ENCODE measurements around the gene JARID2.
A peak's percentile ranks its signal among the peaks of the same experiment; 100 is the strongest.

The JARID2 gene

DNA sequence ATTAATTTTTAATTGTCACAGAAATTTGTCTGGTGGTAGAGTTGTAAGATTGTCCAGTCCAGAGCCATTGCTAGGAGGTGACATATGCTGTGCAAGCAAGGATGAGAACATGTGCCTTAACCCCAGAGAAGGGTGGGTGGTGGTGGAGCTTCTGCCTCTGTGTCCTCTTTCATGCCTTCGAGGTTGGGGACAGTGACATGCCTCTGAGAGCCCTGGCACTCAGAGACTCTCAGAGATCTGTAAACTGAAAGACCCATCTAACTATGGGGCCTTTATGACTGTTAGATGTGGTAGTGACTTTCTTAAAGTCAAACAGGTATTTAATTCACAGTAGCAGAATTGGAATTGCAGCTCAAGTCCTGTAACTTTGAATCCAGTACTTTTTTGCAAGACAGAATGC lies 132.4 kb downstream of the JARID2 start:
- no peak for DNase-seq (ENCODE audit: low read depth)
- Histone ChIP-seq H3K36me3 (ENCODE audit: control insufficient read depth, insufficient read depth, low read length, severe bottlenecking) (no peaks in the 10 kb centered on the region), H3K9ac (ENCODE audit: low read length) (no peak overlapping the region), H3K27me3 (replicated peaks; ENCODE audit: control insufficient read depth, insufficient read depth, low read length) (no peaks in the 10 kb centered on the region), H3K4me1 (ENCODE audit: control insufficient read depth, insufficient read depth, low read length) (peaks cover 10% of the 10 kb centered on the region), H3K9me3 (ENCODE audit: control insufficient read depth, low read length) (no peaks in the 10 kb centered on the region), H3K4me3 (ENCODE audit: low read length) (no peak overlapping the region)

DNA sequence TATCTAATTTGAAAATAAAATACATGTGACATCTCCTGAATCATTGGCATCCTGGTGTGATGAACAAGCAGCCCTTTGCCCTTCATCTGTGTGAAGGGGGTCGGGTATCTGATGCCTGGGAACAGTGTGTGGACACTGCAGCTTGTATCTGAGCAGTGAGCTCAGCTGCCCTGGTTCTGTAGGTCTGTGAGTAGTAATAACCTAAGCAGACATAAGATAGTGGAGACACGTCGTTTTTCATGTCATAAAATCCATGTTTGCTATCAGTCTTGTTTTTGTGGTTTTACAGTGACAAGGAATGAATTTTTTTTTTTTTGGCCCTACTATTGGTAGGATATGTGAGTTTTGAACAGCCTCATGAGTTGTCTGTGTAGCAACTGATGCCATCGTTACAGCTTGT lies 133.0 kb downstream of the JARID2 start:
- DNase-seq (ENCODE audit: low read depth) = no peak
- H3K9me3 ChIP-seq (ENCODE audit: control insufficient read depth, low read length) = no peaks in the 10 kb centered on the region
- peaks cover 10% of the 10 kb centered on the region for H3K4me1 ChIP-seq (ENCODE audit: control insufficient read depth, insufficient read depth, low read length)
- H3K27me3 ChIP-seq (replicated peaks; ENCODE audit: control insufficient read depth, insufficient read depth, low read length) = no peaks in the 10 kb centered on the region
- no peak overlapping the region for H3K4me3 ChIP-seq (ENCODE audit: low read length)
- no peak overlapping the region for H3K9ac ChIP-seq (ENCODE audit: low read length)
- H3K36me3 ChIP-seq (ENCODE audit: control insufficient read depth, insufficient read depth, low read length, severe bottlenecking) = no peaks in the 10 kb centered on the region

DNA sequence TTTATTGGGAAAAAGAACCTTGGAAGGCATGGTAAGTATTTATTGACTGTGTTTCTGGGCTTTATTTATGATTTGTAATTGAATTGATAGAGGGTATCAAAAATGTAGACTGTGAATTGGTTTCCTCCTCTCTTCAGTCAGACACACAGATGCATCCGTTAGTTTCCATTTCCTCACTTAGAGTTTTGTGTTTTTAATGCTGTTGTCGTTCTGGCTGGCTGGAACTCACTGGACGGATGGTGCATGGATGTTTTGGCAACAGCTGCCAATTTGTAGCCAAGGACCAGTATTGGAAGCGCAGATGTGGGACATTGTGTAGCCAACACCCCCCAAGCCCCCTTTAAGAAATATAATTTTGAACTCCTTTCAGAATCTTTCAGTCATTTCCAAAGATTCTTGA lies 134.5 kb downstream of the JARID2 start:
- no peak for DNase-seq (ENCODE audit: low read depth)
- Histone ChIP-seq H3K27me3 (replicated peaks; ENCODE audit: control insufficient read depth, insufficient read depth, low read length) (no peaks in the 10 kb centered on the region), H3K9ac (ENCODE audit: low read length) (no peak overlapping the region), H3K4me3 (ENCODE audit: low read length) (no peak overlapping the region), H3K4me1 (ENCODE audit: control insufficient read depth, insufficient read depth, low read length) (peaks cover 10% of the 10 kb centered on the region), H3K9me3 (ENCODE audit: control insufficient read depth, low read length) (no peaks in the 10 kb centered on the region), H3K36me3 (ENCODE audit: control insufficient read depth, insufficient read depth, low read length, severe bottlenecking) (no peaks in the 10 kb centered on the region)

DNA sequence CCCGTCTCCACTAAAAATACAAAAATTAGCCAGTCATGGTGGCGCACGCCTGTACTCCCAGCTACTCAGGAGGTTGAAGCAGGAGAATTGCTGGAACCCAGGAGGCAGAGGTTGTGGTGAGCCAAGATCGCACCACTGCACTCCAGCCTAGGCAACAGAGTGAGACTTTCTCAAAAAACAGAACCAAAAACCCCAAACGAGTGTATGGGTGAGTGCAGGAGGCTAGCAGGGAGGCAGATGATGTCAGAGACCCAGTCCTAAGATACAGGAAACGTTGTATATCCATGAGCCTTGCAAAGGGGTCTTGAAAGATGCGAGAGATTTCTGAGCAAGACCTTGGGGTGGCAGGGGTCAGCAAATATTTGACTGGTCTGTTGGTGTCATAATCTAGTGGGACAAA lies 136.2 kb downstream of the JARID2 start:
- no peak overlapping the region for H3K4me3 ChIP-seq (ENCODE audit: low read length)

DNA sequence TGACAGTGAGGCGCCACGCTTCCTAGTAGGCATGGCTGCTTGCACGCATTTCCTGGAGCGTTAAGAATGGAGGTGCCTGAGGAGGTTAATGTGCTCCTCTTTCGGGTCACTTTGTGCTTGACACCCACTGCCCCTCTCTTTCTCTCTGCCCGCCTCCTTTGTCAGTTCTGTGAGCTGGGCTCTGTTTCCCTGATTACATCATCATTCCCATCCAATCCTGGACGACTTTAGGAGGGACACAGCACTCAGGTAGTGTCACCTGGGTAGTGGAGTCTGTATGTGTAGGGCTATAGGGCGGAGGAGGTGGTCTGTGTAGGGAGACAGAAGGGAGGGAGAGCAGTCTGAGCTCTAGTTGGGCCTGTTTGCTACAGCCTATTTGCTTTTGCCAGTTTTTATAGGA lies 136.8 kb downstream of the JARID2 start:
- DNase-seq (ENCODE audit: low read depth) = no peak
- Histone ChIP-seq H3K4me1 (ENCODE audit: control insufficient read depth, insufficient read depth, low read length) (peaks cover 8% of the 10 kb centered on the region), H3K9ac (ENCODE audit: low read length) (no peak overlapping the region), H3K27me3 (replicated peaks; ENCODE audit: control insufficient read depth, insufficient read depth, low read length) (no peaks in the 10 kb centered on the region), H3K4me3 (ENCODE audit: low read length) (no peak overlapping the region), H3K36me3 (ENCODE audit: control insufficient read depth, insufficient read depth, low read length, severe bottlenecking) (no peaks in the 10 kb centered on the region), H3K9me3 (ENCODE audit: control insufficient read depth, low read length) (no peaks in the 10 kb centered on the region)

More for the DNA sequence above, 136.2 kb downstream of the JARID2 start:
- H3K9me3 ChIP-seq (ENCODE audit: control insufficient read depth, low read length) = no peaks in the 10 kb centered on the region
- no peak overlapping the region for H3K9ac ChIP-seq (ENCODE audit: low read length)
- no peaks in the 10 kb centered on the region for H3K27me3 ChIP-seq (replicated peaks; ENCODE audit: control insufficient read depth, insufficient read depth, low read length)
- peaks cover 2% of the 10 kb centered on the region for H3K4me1 ChIP-seq (ENCODE audit: control insufficient read depth, insufficient read depth, low read length)
- DNase-seq (ENCODE audit: low read depth) = no peak
- no peaks in the 10 kb centered on the region for H3K36me3 ChIP-seq (ENCODE audit: control insufficient read depth, insufficient read depth, low read length, severe bottlenecking)

DNA sequence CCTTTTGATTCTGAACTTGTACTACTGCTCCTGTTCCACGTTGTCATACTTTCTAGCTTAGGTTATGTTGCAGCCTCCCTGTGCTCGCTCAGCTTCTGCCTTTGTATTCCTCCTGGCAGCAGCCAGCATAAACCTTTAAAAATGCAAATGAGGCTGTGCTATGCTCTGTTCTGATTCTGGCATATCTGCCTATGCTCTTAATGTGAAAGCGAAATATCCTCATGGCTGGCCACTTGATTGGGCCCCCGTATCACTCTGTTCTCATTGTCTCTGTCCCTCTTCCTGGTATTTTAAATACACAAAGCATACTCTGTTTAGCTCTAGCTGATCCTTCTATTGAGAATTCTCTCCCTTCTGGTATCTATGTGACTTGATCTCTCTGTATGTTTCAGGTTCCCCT lies 139.0 kb downstream of the JARID2 start:
- DNase-seq (ENCODE audit: low read depth) = no peak
- Histone ChIP-seq H3K36me3 (ENCODE audit: control insufficient read depth, insufficient read depth, low read length, severe bottlenecking) (no peaks in the 10 kb centered on the region), H3K4me3 (ENCODE audit: low read length) (no peak overlapping the region), H3K9me3 (ENCODE audit: control insufficient read depth, low read length) (no peaks in the 10 kb centered on the region), H3K27me3 (replicated peaks; ENCODE audit: control insufficient read depth, insufficient read depth, low read length) (no peaks in the 10 kb centered on the region), H3K4me1 (ENCODE audit: control insufficient read depth, insufficient read depth, low read length) (peaks cover 21% of the 10 kb centered on the region), H3K9ac (ENCODE audit: low read length) (no peak overlapping the region)

DNA sequence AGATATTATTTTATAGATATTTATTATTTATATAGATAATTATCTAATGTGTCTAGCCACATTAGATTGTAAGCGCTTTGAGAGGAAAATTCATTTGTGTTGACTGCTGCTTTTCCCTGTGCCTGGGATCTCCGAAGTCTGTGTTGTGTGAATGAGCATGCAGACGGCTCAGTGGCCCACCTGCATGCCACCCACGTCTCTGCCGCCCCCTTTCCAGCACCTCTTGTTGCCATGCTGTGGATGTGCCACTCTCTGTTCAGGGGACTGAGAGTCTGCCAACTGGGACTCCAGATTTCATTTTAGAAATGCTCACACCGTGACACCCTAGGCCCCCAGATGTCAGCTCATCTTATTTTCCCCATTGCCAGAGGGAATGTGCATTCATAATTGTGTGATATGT lies 139.7 kb downstream of the JARID2 start:
- peaks cover 27% of the 10 kb centered on the region for H3K4me1 ChIP-seq (ENCODE audit: control insufficient read depth, insufficient read depth, low read length)

DNA sequence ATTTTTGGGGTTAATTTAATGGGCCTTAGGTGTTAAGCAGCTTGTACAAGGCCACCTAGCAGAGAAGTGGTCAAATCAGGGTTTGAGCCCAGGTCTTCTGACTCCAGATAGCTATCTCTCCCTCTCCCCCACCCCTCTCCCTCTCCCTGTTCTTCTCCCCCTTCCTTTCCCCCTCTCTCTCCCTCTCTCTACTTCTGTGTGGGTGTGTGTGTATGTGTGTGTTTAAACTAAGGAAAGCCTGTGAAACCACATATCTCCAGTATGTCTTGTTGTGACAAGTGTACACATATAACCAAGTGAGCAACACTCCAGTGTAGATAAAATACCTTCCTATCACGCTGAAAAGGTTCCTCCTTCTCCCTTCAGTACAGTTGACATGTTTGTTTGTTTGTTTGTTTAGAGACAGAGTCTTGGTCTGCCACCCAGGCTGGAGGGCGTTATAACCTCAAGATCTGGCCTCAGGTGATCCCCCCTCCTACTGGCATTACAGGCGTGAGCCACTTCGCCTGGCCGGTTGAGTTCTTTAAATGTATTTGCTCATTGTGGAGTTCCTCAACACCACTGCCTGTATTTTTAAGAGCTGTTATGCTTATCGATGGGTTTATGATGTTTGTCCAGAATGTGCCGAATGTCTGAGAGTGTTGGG lies 140.4 kb downstream of the JARID2 start:
- H3K4me1 ChIP-seq (ENCODE audit: control insufficient read depth, insufficient read depth, low read length) = peaks cover 34% of the 10 kb centered on the region
- no peak overlapping the region for H3K4me3 ChIP-seq (ENCODE audit: low read length)
- no peaks in the 10 kb centered on the region for H3K27me3 ChIP-seq (replicated peaks; ENCODE audit: control insufficient read depth, insufficient read depth, low read length)
- no peaks in the 10 kb centered on the region for H3K9me3 ChIP-seq (ENCODE audit: control insufficient read depth, low read length)
- DNase-seq (ENCODE audit: low read depth) = no peak
- H3K9ac ChIP-seq (ENCODE audit: low read length) = no peak overlapping the region
- H3K36me3 ChIP-seq (ENCODE audit: control insufficient read depth, insufficient read depth, low read length, severe bottlenecking) = no peaks in the 10 kb centered on the region

More for the DNA sequence above, 139.7 kb downstream of the JARID2 start:
- Histone ChIP-seq H3K4me3 (ENCODE audit: low read length) (no peak overlapping the region), H3K9ac (ENCODE audit: low read length) (no peak overlapping the region), H3K27me3 (replicated peaks; ENCODE audit: control insufficient read depth, insufficient read depth, low read length) (no peaks in the 10 kb centered on the region), H3K36me3 (ENCODE audit: control insufficient read depth, insufficient read depth, low read length, severe bottlenecking) (no peaks in the 10 kb centered on the region), H3K9me3 (ENCODE audit: control insufficient read depth, low read length) (no peaks in the 10 kb centered on the region)
- no peak for DNase-seq (ENCODE audit: low read depth)

DNA sequence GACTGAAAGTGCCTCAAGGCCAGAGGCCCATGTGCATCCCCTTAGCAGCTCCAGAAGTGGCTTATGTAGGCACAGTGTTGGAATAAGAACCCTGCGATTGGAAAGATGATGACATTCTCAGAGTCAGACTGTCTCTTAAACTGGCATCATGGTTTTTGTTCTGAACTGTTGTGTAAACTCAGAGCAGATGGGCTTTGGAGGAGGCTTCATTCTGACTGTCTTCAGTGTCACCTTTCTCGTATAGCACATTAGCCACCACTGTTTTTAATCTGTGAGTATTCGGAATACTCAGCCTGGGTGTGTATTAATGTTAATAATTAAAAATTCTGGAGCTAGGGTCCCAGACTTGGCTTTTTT lies 140.9 kb downstream of the JARID2 start:
- no peaks in the 10 kb centered on the region for H3K27me3 ChIP-seq (replicated peaks; ENCODE audit: control insufficient read depth, insufficient read depth, low read length)
- no peaks in the 10 kb centered on the region for H3K36me3 ChIP-seq (ENCODE audit: control insufficient read depth, insufficient read depth, low read length, severe bottlenecking)
- no peaks in the 10 kb centered on the region for H3K9me3 ChIP-seq (ENCODE audit: control insufficient read depth, low read length)
- no peak for DNase-seq (ENCODE audit: low read depth)
- H3K9ac ChIP-seq (ENCODE audit: low read length) = no peak overlapping the region
- no peak overlapping the region for H3K4me3 ChIP-seq (ENCODE audit: low read length)
- H3K4me1 ChIP-seq (ENCODE audit: control insufficient read depth, insufficient read depth, low read length) = peaks cover 39% of the 10 kb centered on the region

DNA sequence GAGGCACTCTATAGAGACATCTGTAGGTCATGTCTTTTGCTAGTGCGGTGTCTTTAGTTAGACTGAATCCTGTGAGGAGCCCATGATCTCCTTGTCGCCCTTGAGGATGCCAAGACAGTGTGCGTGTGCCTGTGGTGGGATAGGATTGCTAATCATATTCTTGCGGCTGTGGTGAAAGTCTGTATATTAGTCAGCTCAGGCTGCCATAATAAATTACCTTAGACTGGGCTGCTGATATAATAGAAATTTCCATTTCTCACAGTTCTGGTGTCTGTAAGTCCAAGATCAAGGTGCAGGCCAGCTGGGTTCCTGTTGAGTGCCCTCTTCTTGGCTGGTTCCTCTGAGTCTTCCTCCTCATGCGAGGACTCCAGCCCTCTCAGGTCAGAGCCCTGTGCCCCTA lies 141.2 kb downstream of the JARID2 start:
- Histone ChIP-seq H3K9ac (ENCODE audit: low read length) (no peak overlapping the region), H3K36me3 (ENCODE audit: control insufficient read depth, insufficient read depth, low read length, severe bottlenecking) (no peaks in the 10 kb centered on the region), H3K4me1 (ENCODE audit: control insufficient read depth, insufficient read depth, low read length) (peaks cover 41% of the 10 kb centered on the region), H3K27me3 (replicated peaks; ENCODE audit: control insufficient read depth, insufficient read depth, low read length) (no peaks in the 10 kb centered on the region), H3K9me3 (ENCODE audit: control insufficient read depth, low read length) (no peaks in the 10 kb centered on the region), H3K4me3 (ENCODE audit: low read length) (no peak overlapping the region)
- no peak for DNase-seq (ENCODE audit: low read depth)

DNA sequence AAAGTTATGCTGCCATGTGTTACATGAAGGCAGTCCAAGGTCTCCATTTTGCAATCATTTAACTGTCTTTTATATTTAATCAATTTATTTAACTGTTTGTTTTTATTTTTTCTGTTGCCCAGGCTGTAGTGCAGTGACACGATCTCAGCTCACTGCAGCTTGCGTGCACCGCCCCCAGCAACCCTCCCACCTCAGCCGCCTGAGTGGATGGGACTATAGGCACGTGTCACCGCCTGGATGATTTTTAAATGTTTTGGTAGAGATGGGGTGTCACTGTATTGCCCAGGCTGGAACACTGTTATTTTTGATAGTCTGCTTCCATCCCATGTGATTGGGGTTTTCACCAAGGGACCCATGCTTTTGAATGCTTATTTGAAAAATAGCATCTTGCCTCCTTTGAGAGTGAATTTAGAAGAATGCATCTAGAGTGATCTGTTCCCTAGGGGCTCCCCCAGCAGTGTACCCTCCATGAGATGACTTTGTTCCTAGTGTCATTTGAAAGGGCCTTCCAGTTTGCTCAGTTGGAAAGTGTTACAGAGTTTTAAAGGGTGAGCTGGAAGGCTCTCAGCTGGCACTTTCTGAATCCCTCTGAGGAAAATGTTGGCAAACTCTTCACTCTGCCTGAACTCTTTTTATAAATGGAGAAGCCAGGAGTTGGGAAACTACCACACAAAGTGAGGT lies 143.4 kb downstream of the JARID2 start:
- Histone ChIP-seq H3K4me3 (ENCODE audit: low read length) (no peak overlapping the region), H3K4me1 (ENCODE audit: control insufficient read depth, insufficient read depth, low read length) (peaks cover 41% of the 10 kb centered on the region), H3K36me3 (ENCODE audit: control insufficient read depth, insufficient read depth, low read length, severe bottlenecking) (no peaks in the 10 kb centered on the region), H3K9ac (ENCODE audit: low read length) (no peak overlapping the region), H3K9me3 (ENCODE audit: control insufficient read depth, low read length) (no peaks in the 10 kb centered on the region), H3K27me3 (replicated peaks; ENCODE audit: control insufficient read depth, insufficient read depth, low read length) (no peaks in the 10 kb centered on the region)
- DNase-seq (ENCODE audit: low read depth) = peak; percentile 42

All from adipocyte (in vitro differentiated cells).